Forelimb muscle (tissue), 1 donor: Measurements from ENCODE around the gene ASPHD1. TPM values are rescaled to one million over a fixed set of nuclear protein-coding genes. Genes with fewer than 3 reads are reported as not detected.
"Not testable (repeated sequence)": the region's sequence is repeated elsewhere in the genome, so short reads cannot be mapped to it uniquely, and the experiment has no call there.

ENCODE experiments used
- DNase-seq: peaks from one replicate; pipeline ENCODE4 v3.0.0-alpha.2; 2013; ENCODE audit warnings: low read depth
- polyA plus RNA-seq: library from polyadenylated mRNA; unstranded; fragments of 120-200 nt; gene quantifications from one replicate; pipeline ENCODE4 v1.2.1, GENCODE V29; 2013; ENCODE audit not compliant: insufficient read length

ASPHD1 gene
- polyA plus RNA-seq, 1 donor, result 0.29 TPM

GRCh38 chr16:29877266-29877961 lies 22.9 kb upstream of the ASPHD1 start:
- DNase-seq, result no peak

GRCh38 chr16:29878172-29878571 lies 22.1 kb upstream of the ASPHD1 start:
- no peak for DNase-seq

DNA sequence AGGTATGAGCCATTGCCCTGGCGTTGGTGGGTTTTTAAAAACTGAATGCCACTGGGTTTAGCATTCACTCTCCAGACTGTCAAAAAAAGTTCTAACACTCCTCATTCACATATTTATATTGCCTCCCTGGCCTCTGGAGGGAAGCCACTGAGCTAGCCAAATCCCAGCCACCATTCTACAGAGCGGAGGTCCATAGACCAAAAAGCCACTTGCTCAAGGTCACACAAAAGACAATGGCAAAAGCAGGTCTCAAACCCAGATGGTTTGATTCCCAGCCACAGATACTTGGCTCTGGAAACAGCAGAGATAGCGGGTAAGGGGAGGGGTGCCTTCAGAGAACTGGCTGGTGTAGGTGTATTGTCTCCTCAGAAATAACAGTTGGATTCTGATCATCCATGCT lies 19.2 kb upstream of the ASPHD1 start:
- no peak for DNase-seq

- DNase-seq, result no peak
Measured at GRCh38 chr16:29883987-29884386, 16.3 kb upstream of the ASPHD1 start.

- DNase-seq, result not testable (repeated sequence)
Measured at GRCh38 chr16:29889372-29889771, 10.9 kb upstream of the ASPHD1 start.

DNA sequence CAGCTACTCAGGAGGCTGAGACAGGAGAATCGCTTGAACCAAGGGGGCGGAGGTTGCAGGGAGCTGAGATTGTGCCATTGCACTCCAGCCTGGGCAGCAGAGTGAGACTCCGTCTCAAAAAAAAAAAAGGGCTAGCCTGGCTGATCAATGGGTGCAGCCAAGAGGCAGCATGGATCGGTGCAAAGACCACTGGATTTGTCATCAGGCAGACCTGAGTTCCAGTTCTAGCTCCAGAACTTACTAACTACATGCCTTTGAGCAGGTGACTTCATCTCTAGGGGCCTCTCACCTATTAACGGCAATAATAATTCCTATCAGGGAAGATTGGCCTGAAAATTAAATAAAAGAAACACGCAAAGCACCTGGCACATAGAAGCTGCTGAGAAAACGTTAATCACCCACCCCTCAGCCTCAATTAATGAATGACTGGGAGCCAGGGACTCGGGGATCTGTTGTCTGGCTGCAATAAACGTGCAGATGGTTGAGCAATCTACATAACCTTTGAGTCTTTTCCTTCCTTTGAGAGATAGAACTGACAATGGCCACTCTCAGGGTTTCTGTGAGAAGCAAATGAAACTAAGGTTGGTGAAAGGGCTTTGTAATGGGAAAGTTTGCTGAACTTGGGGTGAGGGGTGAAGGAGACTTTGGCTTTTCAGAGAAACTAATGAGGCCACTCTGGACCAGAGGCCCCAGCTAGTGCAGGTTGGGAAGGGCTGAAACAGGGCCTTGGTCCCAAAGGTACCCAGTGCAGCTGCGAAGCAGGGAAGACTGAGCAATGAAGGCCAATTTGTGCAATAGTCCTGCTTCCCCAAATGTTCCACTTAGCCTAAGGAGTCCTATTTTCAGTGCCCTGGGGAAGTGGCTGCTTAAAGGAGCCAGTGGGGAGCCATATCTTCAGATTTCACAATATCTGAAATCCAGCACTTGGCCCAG lies 8.5 kb upstream of the ASPHD1 start:
- no peak for DNase-seq

- DNase-seq, result no peak
Measured at GRCh38 chr16:29892458-29892813, 7.9 kb upstream of the ASPHD1 start.

DNA sequence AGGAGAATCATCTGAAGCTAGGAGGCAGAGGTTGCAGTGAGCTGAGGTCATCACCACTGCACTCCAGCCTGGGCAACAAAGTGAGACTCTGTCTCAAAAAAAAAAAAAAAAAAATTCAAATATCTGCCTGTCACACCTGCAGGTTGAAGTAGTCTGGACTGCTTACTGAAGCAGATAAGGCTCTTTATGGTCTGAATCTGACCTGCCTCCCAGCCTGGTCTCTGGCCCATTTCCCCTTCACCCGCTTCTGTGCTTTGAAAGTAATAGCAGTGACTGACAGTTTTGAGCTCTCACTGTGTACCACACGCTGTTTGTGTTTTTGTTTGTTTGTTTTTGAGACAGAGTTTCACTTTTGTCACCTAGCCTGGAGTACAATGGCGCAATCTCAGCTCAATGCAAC lies 6.7 kb upstream of the ASPHD1 start:
- no peak for DNase-seq

DNA sequence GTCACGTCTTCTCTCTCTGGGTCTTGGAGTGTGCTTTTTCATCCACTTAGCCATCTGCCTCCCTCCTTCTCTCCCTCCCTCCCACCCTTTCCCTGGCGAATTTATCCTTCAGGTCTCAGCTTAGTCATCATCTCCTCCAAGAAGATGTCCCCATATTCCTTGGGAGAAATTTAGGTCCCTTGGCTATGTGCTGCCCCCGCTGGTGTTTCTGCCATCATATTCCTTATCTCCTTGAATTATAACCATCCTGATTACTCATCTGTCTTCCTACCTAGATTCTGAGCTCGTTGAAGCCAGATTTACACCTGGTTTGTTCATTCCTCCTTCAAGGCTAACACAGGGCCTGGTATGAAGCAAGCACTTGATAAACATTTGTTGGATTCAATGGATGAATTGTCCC lies 5.9 kb upstream of the ASPHD1 start:
- no peak for DNase-seq

DNA sequence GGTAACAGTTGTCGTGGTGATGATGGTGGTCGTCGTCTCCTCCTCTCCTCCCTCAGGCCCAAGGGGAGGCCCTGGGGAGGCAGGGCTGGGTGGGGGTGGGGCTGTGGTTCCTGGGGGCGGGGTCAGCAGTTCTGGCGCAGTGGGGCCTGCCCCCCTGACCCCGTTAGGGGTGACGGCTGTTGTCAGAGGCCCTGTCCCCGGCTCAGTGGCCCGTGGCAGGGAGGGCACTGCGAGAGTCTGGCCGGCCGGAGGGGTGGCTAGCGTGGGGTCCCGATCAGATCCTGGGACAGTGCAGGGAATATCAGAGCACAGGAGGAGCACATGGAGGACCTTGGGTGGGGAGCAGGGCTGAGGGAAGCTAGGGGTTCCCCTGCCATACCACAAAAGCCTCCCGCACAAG lies 3.4 kb upstream of the ASPHD1 start:
- DNase-seq, result no peak

- DNase-seq, result no peak
Measured at GRCh38 chr16:29897333-29897732, 3.0 kb upstream of the ASPHD1 start.

DNA sequence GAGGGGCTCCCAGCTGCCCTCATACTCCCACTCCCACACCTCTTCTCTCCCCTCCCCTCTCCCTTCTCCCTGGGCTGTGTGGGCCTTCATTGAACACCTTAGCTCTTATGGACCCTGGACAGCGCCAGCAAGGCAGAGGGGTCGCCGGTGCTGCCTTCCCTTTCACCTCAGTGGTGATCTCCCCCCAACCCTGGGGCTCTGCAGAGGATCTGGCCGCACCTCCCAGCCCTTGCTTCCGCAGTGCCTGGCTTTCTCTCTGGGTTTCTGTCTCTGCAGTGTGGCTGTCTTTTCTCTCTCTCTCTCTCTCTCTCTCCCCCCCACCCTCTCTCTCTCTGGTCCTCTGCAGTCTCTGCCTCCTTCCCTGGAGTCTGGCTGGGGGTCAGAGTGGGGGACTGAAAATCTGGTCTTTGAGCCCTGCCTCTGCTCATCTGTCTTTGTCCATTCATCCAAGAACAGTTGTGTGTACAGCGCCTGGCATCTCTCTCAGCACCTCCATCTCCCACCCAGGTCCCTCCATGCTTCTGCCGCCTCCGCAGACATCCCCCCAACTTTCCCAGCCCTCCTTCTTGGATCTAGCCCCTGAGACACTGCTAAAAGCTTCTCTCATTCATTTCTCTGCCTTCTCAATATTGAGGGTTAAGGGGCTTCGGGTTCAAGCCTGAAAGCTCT lies 2.0 kb upstream of the ASPHD1 start:
- no peak for DNase-seq

DNA sequence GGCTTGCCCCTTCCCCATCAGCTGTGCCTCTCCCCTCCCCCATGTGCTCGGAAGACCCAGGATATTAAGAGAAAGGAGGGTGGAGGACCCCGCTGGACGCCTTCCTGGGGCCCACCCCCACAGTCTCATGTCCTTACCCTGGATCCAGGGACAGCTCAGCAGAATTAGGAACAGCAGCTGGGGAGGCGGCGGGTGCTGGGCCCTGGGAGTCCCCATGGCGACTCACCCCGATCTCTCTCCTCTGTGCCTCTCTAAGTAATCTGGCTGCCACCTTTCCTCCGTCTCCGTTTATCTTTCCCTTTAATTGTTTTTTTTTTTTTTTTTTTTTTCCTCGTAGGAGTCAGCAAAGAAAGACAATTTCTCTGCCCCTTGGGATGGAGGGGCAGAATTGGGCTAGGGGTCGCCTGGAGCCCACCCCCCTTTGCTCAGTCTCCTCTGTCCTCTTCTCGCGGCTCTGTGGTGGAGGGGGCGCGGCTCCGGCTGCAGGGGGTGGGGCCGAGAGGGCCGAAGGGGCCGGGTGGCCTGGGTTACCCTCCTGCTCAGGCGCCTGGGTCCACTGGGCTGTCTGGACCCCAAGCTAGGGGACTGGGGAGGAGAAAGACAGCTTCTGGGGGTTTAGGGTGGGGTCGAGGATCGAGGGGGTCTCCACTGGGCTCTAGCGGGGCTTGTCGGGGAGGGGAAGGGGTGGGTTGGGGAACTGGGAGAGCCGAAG lies 1.3 kb upstream of the ASPHD1 start:
- no peak for DNase-seq

- DNase-seq, result no peak
Measured at GRCh38 chr16:29899516-29900101, 679 bp upstream of the ASPHD1 start, which contains the start of gene SEZ6L2. TSS of gene SEZ6L2 (minus strand) at chr16:29899550. CDS start at chr16:29899019, 531 bp downstream.

GRCh38 chr16:29900888-29901606 lies 759 bp downstream of the ASPHD1 start:
- DNase-seq, result no peak

DNA sequence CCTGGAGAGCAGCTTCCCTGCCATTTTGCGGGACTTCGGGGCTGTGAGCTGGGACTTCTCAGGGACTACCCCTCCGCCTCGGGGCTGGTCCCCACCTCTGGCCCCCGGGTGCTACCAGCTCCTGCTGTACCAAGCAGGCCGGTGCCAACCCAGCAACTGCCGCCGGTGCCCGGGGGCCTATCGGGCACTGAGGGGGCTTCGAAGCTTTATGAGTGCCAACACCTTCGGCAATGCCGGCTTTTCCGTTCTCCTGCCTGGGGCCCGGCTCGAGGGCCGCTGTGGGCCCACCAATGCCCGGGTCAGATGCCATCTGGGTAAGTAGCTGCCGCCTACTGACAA lies 1.3 kb downstream of the ASPHD1 start:
- no peak for DNase-seq

DNA sequence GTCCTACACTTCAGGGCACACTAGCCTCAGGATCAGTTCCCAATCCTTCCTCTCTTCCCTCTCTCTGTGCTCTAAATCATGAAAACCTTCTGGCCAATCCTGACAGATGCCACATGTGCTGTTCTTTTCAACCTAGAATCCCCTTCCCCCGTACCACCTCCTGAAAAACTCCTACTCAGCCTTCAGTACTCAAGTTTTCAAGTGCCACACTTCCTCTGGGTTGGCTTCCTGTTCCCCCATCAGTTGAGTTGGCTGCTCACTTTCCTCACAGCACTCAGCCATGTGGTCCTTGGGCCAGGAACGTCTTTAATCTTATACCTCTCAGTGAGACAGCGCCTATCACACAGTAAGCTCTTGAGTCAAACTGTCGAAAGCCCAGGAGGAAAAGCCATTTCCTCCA lies 3.3 kb downstream of the ASPHD1 start:
- DNase-seq, result no peak

- no peak for DNase-seq
Measured at GRCh38 chr16:29904947-29905346, 4.7 kb downstream of the ASPHD1 start.

DNA sequence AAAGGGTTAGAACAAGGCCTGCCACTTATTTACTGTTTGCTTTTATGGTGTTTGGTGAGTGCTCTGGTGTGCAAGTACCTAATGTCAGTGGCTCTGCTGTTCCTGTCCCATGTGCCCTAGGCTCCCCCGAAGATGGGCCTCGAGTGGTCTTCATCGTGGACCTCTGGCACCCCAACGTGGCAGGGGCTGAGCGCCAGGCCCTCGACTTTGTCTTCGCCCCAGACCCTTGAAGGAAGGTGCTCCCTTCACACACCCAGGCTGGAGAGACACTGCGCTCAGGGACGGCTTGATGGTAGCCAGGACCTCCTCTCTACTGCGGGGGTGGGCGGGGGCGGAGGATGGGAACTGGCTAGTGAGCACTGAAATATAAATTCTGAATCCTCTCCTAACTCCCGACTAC lies 5.4 kb downstream of the ASPHD1 start:
- DNase-seq, result no peak

DNA sequence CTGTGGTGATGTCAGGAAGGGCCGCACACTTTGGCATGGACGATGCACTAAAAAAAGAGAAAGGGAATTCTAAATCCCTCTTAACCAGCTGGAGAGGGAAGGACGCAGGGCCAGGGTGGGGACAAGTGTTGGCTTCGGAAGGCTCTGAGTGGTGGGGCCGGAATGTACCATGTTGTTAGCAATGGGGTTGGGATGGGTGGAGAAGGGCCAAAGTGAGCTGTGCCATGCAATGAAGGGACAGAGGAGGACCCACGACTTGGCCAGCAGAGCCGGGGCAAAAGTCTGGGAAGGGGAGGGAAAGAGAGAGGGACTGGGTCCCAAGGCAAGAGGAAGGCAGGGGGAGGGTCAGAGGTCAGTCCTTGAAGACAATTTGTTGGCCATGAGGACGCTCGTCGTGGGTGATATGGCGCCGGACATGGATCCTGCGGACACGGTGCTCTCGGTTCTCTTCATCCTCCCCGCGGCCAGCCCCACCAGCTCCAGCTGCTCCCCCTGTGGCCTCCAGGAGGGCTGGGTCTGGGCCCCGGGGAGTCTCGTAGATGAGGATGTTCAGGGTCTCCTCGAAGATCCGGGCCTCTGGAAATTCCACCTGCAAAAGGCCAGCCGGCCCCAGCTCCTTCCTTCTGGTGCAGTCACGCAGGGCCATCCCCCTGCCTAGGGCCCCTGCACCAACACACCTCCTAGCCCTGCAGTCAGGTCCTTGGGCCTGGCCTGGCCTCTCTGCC lies 6.4 kb downstream of the ASPHD1 start:
- DNase-seq, result no peak
